HL-60/S4 treated with retinoic acid at 250 ng/mL for 4 days and 3 days (cell line): ENCODE results near the gene FAM234B.

Experiments
- in situ Hi-C: fragments of 300-500 bp; cut with MboI; formaldehyde crosslinking; loops from 2 replicates; pipeline ENCODE4 v1.7.0; 2022; ENCODE audit warnings: low sequenced_read_pairs

The FAM234B gene

DNA sequence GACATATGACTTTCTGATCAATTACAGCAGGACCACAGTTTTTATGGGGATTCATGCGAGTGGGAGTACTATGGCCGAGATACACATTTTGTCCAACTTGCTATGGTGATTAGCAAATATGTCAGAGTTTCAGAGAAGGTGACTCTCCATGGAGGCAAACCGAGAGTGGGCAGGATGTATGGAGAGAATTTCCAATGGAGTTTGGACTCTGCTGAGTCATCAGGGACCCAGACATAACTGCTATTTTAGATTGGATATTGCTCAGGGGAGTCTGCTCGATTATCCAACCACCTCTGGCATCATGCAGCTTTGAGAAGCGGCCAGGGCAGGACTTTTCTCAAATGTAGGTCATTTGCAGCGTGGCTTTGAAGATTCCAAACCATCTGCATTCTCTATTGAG, 68.8 kb downstream of the FAM234B start:
- in situ Hi-C loops, result no loop called here

DNA sequence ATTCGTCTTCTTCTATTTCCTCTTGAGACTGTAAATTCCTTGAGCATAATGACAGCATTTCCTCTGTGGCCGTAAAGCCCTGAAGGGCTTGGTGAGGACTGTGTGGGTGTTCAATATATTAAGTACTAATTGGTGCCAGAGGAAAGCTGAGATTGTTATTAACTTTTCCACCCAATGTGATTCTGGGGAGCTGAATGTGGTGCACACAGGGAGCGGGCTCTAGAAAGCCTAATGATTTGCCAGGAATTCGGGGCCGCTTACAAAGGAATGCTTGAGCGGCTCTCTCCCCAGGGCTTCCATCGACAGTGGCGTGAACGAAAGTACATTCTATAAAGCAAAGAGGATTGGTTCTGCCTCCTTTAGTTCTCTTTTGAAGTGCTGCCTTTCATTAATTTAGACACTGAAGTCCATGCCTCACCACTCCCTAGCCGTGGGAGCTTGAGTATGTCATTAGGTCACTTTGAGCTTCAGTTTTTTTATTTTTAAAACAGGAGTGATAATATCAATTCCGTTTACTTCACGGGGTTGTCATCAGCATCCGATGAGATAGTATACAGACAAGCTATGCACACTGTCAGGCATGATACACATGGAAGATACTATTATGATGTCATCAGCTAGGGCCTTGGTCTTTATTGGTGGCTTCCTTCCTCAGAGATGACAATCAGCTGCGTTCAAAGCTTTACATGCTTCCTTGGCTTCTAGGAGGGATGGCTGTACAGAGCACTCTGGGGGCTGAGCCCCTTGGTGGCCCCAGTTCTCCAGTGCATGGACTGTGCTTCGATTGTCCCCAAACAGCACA, 70.3 kb downstream of the FAM234B start:
- in situ Hi-C loops, result no loop called here

DNA sequence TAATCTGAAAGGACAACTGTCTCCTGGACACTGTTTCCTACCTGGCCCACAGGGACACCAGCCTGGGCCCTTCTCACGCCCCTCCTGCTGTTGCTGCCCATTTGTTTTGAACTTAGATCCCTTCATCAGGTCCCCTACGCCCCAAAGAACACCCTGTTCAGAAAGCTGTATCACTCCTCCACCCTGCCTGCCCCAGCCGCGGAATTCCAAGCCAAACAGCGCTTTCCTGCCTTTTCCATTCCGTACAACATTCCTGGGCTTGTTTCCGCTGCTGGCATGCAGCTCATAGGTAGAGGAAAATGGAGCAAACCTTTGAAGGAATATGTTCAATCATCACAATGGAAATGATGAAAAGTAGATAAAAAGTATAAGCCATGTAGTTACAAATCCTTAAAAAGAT, 72.1 kb downstream of the FAM234B start:
- in situ Hi-C loops, result no loop called here

DNA sequence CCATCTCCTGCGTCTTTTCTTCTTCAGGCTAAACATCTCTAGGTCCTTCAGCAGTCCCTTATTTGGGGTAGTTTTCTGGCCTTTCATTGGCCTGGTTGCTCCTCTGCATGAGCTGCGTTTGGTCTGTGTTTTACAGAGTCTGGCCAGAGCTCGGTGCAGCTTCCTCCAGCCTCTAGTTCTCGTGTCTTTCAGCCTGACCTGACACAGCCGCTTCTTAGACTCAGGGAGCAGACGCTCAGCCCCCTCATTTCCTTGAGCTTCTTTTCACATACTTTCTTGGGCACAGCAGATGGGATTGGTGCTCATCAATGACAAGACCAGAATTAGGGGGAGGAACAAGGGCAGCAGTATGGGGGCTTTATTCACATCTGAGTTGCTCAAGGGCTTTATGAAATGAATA, 72.8 kb downstream of the FAM234B start:
- in situ Hi-C loops, result no loop called here

DNA sequence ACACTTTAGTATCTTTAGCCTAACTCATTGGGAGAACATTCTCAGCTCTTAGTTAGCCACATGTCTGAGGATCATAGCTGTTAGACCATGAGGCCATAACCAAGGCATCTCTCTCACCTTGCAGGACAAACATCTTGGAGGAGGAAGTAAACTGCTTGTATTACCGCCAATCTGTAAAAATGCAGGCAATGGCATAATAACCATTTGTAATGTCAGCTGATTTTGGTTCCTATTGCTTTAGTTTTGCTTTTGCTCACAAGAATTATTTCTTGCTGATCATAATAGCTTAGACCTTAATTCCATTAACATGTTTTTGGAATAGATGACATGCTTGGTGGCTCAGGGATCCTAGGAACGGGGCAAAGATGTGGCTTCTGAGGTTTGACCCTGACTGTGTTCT, 75.6 kb downstream of the FAM234B start:
- in situ Hi-C loops, result no loop called here

GRCh38 chr12:13120413-13120812, 76.2 kb downstream of the FAM234B start:
- in situ Hi-C loops, result no loop called here

DNA sequence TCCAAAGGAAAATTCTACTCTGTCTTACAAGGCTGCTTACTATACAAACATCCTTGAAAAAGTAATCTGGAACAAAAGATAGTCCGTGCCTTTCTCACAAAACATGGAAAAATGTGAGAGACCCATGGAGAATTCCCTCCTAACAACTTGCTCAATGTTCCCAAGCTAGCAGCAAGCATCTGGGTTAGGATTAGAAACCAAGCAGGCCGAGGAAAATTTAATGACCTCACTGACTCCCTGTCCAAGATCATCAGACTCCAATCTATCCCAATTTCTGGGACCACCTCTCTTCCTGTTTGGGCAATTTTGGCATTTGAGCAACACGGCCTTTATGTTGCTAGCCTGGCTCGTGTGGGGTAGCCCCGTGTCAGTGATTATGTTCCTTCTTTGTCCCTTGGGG, 77.4 kb downstream of the FAM234B start:
- in situ Hi-C loops, result no loop called here

DNA sequence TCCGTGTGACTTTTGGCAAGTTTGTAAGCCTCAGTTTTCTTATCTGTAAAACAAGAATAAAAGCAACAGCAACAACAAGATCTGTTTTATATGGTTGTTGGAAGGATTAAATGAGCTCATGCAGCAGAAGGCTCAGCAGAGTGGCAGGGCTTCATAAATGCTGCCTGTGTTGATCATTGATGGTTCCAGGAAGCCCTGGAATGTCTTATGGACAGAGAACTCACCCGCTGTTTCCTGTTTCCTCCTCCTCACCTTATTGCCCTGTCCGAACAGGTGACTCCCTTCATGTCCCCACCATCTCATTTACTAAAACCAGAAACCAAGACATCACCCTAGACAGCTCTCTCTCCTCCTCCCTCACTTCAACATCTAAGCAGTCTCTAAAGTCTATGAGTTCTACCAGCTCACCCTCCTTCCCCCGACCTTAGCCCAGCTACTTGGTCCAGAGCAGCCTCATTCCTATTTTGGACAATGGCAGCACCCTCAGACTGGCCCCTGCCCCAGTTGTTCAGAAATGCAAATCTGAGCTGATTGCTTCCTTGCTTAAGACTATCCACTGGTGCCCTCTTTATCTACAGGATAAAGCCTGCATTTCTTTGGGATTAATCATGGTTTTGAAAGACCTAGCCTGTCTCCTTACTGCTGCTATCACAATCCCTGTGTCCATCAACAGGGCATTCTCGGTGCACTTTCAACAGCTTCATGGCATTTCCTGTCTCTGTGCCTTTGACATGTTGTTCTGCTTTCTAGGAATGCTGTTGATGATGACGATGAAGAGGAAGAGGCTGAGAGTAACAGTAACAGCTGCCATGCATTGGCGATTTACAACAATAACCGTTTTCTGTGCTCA, 80.7 kb downstream of the FAM234B start:
- in situ Hi-C loops, result no loop called here

GRCh38 chr12:13125996-13126395, 81.8 kb downstream of the FAM234B start:
- in situ Hi-C loops, result no loop called here

DNA sequence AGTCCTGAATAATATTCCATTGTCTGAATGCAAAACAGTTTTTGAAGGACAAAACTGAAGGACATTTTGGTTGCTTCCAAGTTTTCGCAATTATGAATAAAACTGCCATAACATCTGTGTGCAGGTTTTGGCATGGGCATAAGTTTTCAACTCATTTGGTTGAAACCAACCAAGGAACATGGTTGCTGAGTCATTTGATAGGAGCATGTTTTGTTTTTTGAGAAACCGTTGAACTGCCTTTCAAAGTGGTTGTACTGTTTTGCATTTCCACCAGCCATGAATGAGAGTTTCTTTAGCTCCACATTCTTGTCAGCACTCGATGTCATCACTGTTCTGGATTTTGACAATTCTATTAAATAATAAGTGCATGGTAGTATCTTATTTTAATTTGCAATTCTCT, 82.3 kb downstream of the FAM234B start:
- in situ Hi-C loops, result no loop called here

GRCh38 chr12:13127444-13127843, 83.3 kb downstream of the FAM234B start:
- in situ Hi-C loops, result no loop called here

GRCh38 chr12:13128291-13128965, 84.2 kb downstream of the FAM234B start:
- in situ Hi-C loops, result no loop called here

- in situ Hi-C loops, result no loop called here
Measured at GRCh38 chr12:13130981-13131380, 86.8 kb downstream of the FAM234B start.
